GM23338 (cell line): ENCODE measurements around the gene CDKN1C.

Experiments
- CREB1 ChIP-seq: fragments of 250-450 bp; sonication (Bioruptor Pico); IDR thresholded peaks from 2 replicates; pipeline ENCODE4 v1.5.0; 2020; ENCODE audit warnings: low read depth, mild to moderate bottlenecking, moderate library complexity
- EZH2 ChIP-seq: fragments of 200-600 bp; sonication (generic); IDR thresholded peaks from one replicate; pipeline ENCODE4 v1.8.0; 2017; ENCODE audit warnings: antibody characterized with exemption, mild to moderate bottlenecking, low read depth; ENCODE audit not compliant: unreplicated experiment
- EZH2phosphoT487 ChIP-seq: fragments of 200-600 bp; sonication (generic); IDR thresholded peaks from one replicate; pipeline ENCODE4 v1.8.1; 2018; ENCODE audit warnings: antibody characterized with exemption; ENCODE audit not compliant: unreplicated experiment
- JUNB ChIP-seq: IDR thresholded peaks from one replicate; pipeline ENCODE4 v1.6.1; 2016; ENCODE audit warnings: antibody characterized with exemption; ENCODE audit not compliant: unreplicated experiment
- NANOG ChIP-seq: IDR thresholded peaks from 2 replicates; pipeline ENCODE4 v1.6.1; 2016; ENCODE audit warnings: antibody characterized with exemption, borderline replicate concordance
- POLR2AphosphoS5 ChIP-seq: IDR thresholded peaks from 2 replicates; pipeline ENCODE4 v1.6.1; 2016; ENCODE audit warnings: antibody characterized with exemption, low read depth
- STAT1 ChIP-seq: IDR thresholded peaks from one replicate; pipeline ENCODE4 v1.6.1; 2016; ENCODE audit warnings: antibody characterized with exemption; ENCODE audit not compliant: unreplicated experiment
- ZNF114 ChIP-seq: fragments of 250-450 bp; sonication (Bioruptor Pico); IDR thresholded peaks from 2 replicates; pipeline ENCODE4 v1.5.0; 2020; ENCODE audit warnings: mild to moderate bottlenecking, moderate library complexity
- ZNF331 ChIP-seq: fragments of 250-450 bp; sonication (Bioruptor Pico); IDR thresholded peaks from 2 replicates; pipeline ENCODE4 v1.5.0; 2020; ENCODE audit warnings: low read depth, mild to moderate bottlenecking, moderate library complexity
- TF ChIP-seq, protein P1 (sequence below), 2 experiments: fragments of 200-600 bp in 1 of 2; sonication (generic) in 1 of 2; conservative IDR thresholded peaks; 2 replicates each; pipeline versions ENCODE4 v1.5.1 to v1.6.1; 2016 to 2017; ENCODE audit warnings: antibody characterized with exemption in 2 of 2, low read depth in 2 of 2, mild to moderate bottlenecking in 2 of 2, moderate library complexity in 1 of 2
- TF ChIP-seq, protein P2 (sequence below): IDR thresholded peaks from one replicate; pipeline ENCODE4 v1.6.1; 2018; ENCODE audit warnings: antibody characterized with exemption; ENCODE audit not compliant: unreplicated experiment
- TF ChIP-seq, protein P3 (sequence below): IDR thresholded peaks from 2 replicates; pipeline ENCODE4 v1.6.1; 2016; ENCODE audit warnings: antibody characterized with exemption
- TF ChIP-seq, protein P4 (sequence below): fragments of 250-450 bp; sonication (Bioruptor Pico); IDR thresholded peaks from 2 replicates; pipeline ENCODE4 v1.5.0; 2020; ENCODE audit warnings: mild to moderate bottlenecking, moderate library complexity

DNA sequence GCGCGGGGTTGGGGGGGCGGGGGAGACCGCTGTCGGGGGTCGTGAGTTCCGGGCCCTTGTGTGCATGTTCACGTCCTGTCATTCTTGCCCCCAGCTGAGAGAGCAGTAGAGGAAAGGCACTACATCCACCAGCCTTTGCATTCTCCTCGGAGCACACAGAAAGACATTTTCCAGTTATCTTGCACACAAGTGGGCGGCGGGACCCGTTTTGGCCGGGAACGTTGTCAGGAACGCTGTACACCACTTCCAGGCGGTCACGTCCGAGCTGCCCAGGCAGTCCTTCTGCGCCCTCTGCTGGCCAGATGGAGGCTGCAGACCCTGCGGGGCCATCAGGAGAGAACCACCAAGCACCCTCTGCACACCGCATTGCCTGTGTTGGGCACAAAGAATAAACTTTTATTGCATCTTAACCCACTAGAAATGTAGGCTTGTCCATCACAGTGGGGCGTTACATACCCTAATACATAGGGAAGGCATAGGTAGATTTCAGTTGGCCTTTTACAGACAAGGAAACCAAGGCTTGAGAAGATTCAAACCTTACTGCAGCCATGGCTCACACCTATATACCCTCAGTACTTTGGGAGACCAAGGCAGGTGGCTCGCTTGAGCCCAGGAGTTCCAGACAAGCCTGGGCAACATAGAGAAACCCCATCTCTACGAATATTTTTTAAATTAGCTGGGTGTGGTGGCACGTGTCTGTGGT, 2.8 kb upstream of the CDKN1C start:
- TF ChIP-seq, protein P1, sequence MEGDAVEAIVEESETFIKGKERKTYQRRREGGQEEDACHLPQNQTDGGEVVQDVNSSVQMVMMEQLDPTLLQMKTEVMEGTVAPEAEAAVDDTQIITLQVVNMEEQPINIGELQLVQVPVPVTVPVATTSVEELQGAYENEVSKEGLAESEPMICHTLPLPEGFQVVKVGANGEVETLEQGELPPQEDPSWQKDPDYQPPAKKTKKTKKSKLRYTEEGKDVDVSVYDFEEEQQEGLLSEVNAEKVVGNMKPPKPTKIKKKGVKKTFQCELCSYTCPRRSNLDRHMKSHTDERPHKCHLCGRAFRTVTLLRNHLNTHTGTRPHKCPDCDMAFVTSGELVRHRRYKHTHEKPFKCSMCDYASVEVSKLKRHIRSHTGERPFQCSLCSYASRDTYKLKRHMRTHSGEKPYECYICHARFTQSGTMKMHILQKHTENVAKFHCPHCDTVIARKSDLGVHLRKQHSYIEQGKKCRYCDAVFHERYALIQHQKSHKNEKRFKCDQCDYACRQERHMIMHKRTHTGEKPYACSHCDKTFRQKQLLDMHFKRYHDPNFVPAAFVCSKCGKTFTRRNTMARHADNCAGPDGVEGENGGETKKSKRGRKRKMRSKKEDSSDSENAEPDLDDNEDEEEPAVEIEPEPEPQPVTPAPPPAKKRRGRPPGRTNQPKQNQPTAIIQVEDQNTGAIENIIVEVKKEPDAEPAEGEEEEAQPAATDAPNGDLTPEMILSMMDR (conservative IDR thresholded peaks at IDR 0.05; ENCODE audit: low read depth in 2 of 2): peak; percentile 94 to 99
- TF ChIP-seq JUNB (no peak), EZH2 (no peak), STAT1 (no peak), CREB1 (CRISPR knock-in tag) (no peak), POLR2AphosphoS5 (no peak), EZH2phosphoT487 (no peak), ZNF331 (CRISPR knock-in tag) (no peak), ZNF114 (CRISPR knock-in tag) (no peak), NANOG (no peak)
- TF ChIP-seq, protein P2, sequence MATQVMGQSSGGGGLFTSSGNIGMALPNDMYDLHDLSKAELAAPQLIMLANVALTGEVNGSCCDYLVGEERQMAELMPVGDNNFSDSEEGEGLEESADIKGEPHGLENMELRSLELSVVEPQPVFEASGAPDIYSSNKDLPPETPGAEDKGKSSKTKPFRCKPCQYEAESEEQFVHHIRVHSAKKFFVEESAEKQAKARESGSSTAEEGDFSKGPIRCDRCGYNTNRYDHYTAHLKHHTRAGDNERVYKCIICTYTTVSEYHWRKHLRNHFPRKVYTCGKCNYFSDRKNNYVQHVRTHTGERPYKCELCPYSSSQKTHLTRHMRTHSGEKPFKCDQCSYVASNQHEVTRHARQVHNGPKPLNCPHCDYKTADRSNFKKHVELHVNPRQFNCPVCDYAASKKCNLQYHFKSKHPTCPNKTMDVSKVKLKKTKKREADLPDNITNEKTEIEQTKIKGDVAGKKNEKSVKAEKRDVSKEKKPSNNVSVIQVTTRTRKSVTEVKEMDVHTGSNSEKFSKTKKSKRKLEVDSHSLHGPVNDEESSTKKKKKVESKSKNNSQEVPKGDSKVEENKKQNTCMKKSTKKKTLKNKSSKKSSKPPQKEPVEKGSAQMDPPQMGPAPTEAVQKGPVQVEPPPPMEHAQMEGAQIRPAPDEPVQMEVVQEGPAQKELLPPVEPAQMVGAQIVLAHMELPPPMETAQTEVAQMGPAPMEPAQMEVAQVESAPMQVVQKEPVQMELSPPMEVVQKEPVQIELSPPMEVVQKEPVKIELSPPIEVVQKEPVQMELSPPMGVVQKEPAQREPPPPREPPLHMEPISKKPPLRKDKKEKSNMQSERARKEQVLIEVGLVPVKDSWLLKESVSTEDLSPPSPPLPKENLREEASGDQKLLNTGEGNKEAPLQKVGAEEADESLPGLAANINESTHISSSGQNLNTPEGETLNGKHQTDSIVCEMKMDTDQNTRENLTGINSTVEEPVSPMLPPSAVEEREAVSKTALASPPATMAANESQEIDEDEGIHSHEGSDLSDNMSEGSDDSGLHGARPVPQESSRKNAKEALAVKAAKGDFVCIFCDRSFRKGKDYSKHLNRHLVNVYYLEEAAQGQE: no peak
- TF ChIP-seq, protein P3, sequence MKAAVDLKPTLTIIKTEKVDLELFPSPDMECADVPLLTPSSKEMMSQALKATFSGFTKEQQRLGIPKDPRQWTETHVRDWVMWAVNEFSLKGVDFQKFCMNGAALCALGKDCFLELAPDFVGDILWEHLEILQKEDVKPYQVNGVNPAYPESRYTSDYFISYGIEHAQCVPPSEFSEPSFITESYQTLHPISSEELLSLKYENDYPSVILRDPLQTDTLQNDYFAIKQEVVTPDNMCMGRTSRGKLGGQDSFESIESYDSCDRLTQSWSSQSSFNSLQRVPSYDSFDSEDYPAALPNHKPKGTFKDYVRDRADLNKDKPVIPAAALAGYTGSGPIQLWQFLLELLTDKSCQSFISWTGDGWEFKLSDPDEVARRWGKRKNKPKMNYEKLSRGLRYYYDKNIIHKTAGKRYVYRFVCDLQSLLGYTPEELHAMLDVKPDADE: no peak
- TF ChIP-seq, protein P4, sequence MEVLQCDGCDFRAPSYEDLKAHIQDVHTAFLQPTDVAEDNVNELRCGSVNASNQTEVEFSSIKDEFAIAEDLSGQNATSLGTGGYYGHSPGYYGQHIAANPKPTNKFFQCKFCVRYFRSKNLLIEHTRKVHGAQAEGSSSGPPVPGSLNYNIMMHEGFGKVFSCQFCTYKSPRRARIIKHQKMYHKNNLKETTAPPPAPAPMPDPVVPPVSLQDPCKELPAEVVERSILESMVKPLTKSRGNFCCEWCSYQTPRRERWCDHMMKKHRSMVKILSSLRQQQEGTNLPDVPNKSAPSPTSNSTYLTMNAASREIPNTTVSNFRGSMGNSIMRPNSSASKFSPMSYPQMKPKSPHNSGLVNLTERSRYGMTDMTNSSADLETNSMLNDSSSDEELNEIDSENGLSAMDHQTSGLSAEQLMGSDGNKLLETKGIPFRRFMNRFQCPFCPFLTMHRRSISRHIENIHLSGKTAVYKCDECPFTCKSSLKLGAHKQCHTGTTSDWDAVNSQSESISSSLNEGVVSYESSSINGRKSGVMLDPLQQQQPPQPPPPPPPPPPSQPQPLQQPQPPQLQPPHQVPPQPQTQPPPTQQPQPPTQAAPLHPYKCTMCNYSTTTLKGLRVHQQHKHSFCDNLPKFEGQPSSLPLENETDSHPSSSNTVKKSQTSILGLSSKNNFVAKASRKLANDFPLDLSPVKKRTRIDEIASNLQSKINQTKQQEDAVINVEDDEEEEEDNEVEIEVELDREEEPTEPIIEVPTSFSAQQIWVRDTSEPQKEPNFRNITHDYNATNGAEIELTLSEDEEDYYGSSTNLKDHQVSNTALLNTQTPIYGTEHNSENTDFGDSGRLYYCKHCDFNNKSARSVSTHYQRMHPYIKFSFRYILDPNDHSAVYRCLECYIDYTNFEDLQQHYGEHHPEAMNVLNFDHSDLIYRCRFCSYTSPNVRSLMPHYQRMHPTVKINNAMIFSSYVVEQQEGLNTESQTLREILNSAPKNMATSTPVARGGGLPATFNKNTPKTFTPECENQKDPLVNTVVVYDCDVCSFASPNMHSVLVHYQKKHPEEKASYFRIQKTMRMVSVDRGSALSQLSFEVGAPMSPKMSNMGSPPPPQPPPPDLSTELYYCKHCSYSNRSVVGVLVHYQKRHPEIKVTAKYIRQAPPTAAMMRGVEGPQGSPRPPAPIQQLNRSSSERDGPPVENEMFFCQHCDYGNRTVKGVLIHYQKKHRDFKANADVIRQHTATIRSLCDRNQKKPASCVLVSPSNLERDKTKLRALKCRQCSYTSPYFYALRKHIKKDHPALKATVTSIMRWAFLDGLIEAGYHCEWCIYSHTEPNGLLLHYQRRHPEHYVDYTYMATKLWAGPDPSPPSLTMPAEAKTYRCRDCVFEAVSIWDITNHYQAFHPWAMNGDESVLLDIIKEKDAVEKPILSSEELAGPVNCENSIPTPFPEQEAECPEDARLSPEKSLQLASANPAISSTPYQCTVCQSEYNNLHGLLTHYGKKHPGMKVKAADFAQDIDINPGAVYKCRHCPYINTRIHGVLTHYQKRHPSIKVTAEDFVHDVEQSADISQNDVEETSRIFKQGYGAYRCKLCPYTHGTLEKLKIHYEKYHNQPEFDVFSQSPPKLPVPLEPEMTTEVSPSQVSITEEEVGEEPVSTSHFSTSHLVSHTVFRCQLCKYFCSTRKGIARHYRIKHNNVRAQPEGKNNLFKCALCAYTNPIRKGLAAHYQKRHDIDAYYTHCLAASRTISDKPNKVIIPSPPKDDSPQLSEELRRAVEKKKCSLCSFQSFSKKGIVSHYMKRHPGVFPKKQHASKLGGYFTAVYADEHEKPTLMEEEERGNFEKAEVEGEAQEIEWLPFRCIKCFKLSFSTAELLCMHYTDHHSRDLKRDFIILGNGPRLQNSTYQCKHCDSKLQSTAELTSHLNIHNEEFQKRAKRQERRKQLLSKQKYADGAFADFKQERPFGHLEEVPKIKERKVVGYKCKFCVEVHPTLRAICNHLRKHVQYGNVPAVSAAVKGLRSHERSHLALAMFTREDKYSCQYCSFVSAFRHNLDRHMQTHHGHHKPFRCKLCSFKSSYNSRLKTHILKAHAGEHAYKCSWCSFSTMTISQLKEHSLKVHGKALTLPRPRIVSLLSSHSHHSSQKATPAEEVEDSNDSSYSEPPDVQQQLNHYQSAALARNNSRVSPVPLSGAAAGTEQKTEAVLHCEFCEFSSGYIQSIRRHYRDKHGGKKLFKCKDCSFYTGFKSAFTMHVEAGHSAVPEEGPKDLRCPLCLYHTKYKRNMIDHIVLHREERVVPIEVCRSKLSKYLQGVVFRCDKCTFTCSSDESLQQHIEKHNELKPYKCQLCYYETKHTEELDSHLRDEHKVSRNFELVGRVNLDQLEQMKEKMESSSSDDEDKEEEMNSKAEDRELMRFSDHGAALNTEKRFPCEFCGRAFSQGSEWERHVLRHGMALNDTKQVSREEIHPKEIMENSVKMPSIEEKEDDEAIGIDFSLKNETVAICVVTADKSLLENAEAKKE (CRISPR knock-in tag): no peak
